CD14-positive monocyte (primary cell): ENCODE data around the gene SLC35A1. TPM values are rescaled to one million over a fixed set of nuclear protein-coding genes. Genes with fewer than 3 reads are reported as not detected.

Experiments
- DNase-seq, 3 donors: peaks; one replicate each; pipeline ENCODE4 v3.0.0-alpha.2; 2011 to 2022
- H2AFZ ChIP-seq: 2 replicates; pipeline ENCODE4 v1.6.0; 2012; ENCODE audit warnings: mild to moderate bottlenecking, low read depth, low read length, inconsistent platforms; ENCODE audit not compliant: insufficient read depth, poor library complexity, severe bottlenecking
- H3K27ac ChIP-seq, 2 donors: 1 replicate in 1 of 2; 2 replicates in 1 of 2; pipeline ENCODE4 v1.5.1; 2012 to 2013; ENCODE audit warnings: low read length in 2 of 2, control low read depth in 1 of 2, inconsistent platforms in 1 of 2, low read depth in 1 of 2, mild to moderate bottlenecking in 1 of 2
- H3K27me3 ChIP-seq, 2 donors: one replicate each; pipeline versions ENCODE4 v1.6.0 to v1.6.1; 2011 to 2013; ENCODE audit warnings: low read length in 2 of 2; ENCODE audit not compliant: control insufficient read depth in 2 of 2, insufficient read depth in 2 of 2
- H3K36me3 ChIP-seq, 2 donors: replicated peaks in 1 of 2; 1 replicate in 1 of 2; 2 replicates in 1 of 2; pipeline versions ENCODE4 v1.5.1 to v1.6.1; 2012 to 2013; ENCODE audit warnings: low read length in 2 of 2, control low read depth in 1 of 2, inconsistent platforms in 1 of 2, mild to moderate bottlenecking in 1 of 2; ENCODE audit not compliant: insufficient read depth in 2 of 2, control insufficient read depth in 1 of 2
- H3K4me1 ChIP-seq, 2 donors: 1 replicate in 1 of 2; 2 replicates in 1 of 2; pipeline versions ENCODE4 v1.5.1 to v1.6.1; 2012 to 2013; ENCODE audit warnings: low read length in 2 of 2, control low read depth in 1 of 2, inconsistent platforms in 1 of 2, mild to moderate bottlenecking in 1 of 2, moderate library complexity in 1 of 2; ENCODE audit not compliant: insufficient read depth in 2 of 2, control insufficient read depth in 1 of 2
- H3K4me2 ChIP-seq: replicated peaks from 2 replicates; pipeline ENCODE3; 2012; ENCODE audit warnings: low read length, moderate library complexity, mild to moderate bottlenecking; ENCODE audit not compliant: poor library complexity, severe bottlenecking; ENCODE audit errors: extremely low read depth
- H3K4me3 ChIP-seq, 3 experiments: fragments of 200-600 bp in 1 of 3; sonication (generic) in 1 of 3; replicated peaks in 1 of 3; 1 replicate in 2 of 3; 2 replicates in 1 of 3; pipeline ENCODE4 v1.5.1; 2011 to 2013; ENCODE audit warnings: low read length in 3 of 3, mild to moderate bottlenecking in 3 of 3, control low read depth in 2 of 3, low read depth in 2 of 3, inconsistent platforms in 1 of 3, moderate library complexity in 1 of 3
- H3K79me2 ChIP-seq: 2 replicates; pipeline ENCODE4 v1.6.0; 2012; ENCODE audit warnings: mild to moderate bottlenecking, control low read depth, inconsistent platforms, low read length, moderate library complexity; ENCODE audit not compliant: insufficient read depth
- H3K9ac ChIP-seq: 2 replicates; pipeline ENCODE4 v1.6.0; 2017; ENCODE audit warnings: low read length, mild to moderate bottlenecking; ENCODE audit not compliant: insufficient read depth, poor library complexity, severe bottlenecking
- H3K9me3 ChIP-seq, 2 donors: replicated peaks in 1 of 2; 1 replicate in 1 of 2; 2 replicates in 1 of 2; pipeline versions ENCODE4 v1.5.1 to v1.6.1; 2012 to 2013; ENCODE audit warnings: low read length in 2 of 2, control low read depth in 1 of 2; ENCODE audit not compliant: control insufficient read depth in 1 of 2, insufficient read depth in 1 of 2
- H4K20me1 ChIP-seq: 2 replicates; pipeline ENCODE4 v1.6.0; 2012; ENCODE audit warnings: mild to moderate bottlenecking, low read length, control low read depth, moderate library complexity; ENCODE audit not compliant: insufficient read depth
- H3K27ac Mint-ChIP-seq, 7 donors: one replicate each; pipeline ENCODE4 v1.8.0; 2020; ENCODE audit warnings: mild to moderate bottlenecking in 7 of 7, mixed read lengths in 7 of 7, moderate library complexity in 6 of 7, inconsistent platforms in 2 of 7
- H3K27me3 Mint-ChIP-seq, 3 donors: one replicate each; pipeline ENCODE4 v1.8.0; 2021 to 2022; ENCODE audit warnings: low read depth in 3 of 3, mild to moderate bottlenecking in 3 of 3, mixed read lengths in 3 of 3, moderate library complexity in 3 of 3, inconsistent platforms in 1 of 3
- H3K36me3 Mint-ChIP-seq, 2 donors: one replicate each; pipeline ENCODE4 v1.8.0; 2020; ENCODE audit warnings: mixed read lengths in 2 of 2, inconsistent platforms in 1 of 2, mild to moderate bottlenecking in 1 of 2
- H3K4me1 Mint-ChIP-seq: one replicate; pipeline ENCODE4 v1.8.0; 2020; ENCODE audit warnings: mild to moderate bottlenecking, mixed read lengths
- H3K4me3 Mint-ChIP-seq, 2 donors: one replicate each; pipeline ENCODE4 v1.8.0; 2020; ENCODE audit warnings: mild to moderate bottlenecking in 2 of 2, mixed read lengths in 2 of 2, moderate library complexity in 1 of 2
- H3K9me3 Mint-ChIP-seq, 7 donors: one replicate each; pipeline ENCODE4 v1.8.0; 2020 to 2022; ENCODE audit warnings: mixed read lengths in 7 of 7, mild to moderate bottlenecking in 6 of 7, moderate library complexity in 6 of 7, inconsistent platforms in 2 of 7
- CTCF ChIP-seq: fragments of 200-600 bp; IDR thresholded peaks from one replicate; pipeline ENCODE4 v1.8.0; 2022; ENCODE audit warnings: antibody characterized with exemption, mild to moderate bottlenecking
- WGBS: methylation state at CpG from one replicate; pipeline ENCODE4 v1.1.5; 2013; ENCODE audit warnings: missing lambda C conversion rate; ENCODE audit not compliant: insufficient coverage; 5-methylcytosine and 5-hydroxymethylcytosine counted together
- intact Hi-C, 2 donors: fragments of 100-400 bp; cut with micrococcal nuclease; formaldehyde crosslinking; loops; one replicate each; pipeline versions ENCODE4 v1.15.0 to v1.15.1; 2023
- polyA plus RNA-seq, 3 donors: library from polyadenylated mRNA; depleted of rRNA in 1 of 3; unstranded in 2 of 3; stranded (reverse) in 1 of 3; fragments of 300-500 nt in 2 of 3; fragments of >200 nt in 1 of 3; fragmentation: Illumina TruSeq in 2 of 3; gene quantifications; 1 replicate in 2 of 3; 2 replicates in 1 of 3; pipeline ENCODE4 v1.2.3, GENCODE V29; 2012 to 2021

SLC35A1 gene
- polyA plus RNA-seq, 3 donors, result 44.6 to 103 (median 90.6) TPM

- Mint-ChIP-seq H3K9me3 (peaks cover 0 to 2% (median 0%) of the 10 kb centered on the region in 7 donors), H3K36me3 (no peaks in the 10 kb centered on the region), H3K27ac (no peak overlapping the region), H3K27me3 (peaks cover 3 to 11% (median 5%) of the 10 kb centered on the region in 3 donors), H3K4me3 (no peak overlapping the region), H3K4me1 (no peaks in the 10 kb centered on the region)
- no peak for DNase-seq
- Histone ChIP-seq H4K20me1 (no peaks in the 10 kb centered on the region), H3K79me2 (no peaks in the 10 kb centered on the region), H3K4me3 (no peak overlapping the region), H3K4me2 (no peak overlapping the region), H3K36me3 (no peaks in the 10 kb centered on the region), H3K9me3 (no peaks in the 10 kb centered on the region), H3K27ac (no peak overlapping the region), H3K9ac (no peak overlapping the region), H3K27me3 (no peaks in the 10 kb centered on the region), H3K4me1 (no peaks in the 10 kb centered on the region), H2AFZ (no peak overlapping the region)
- intact Hi-C loops, result no loop called here
- 78% methylated on average over 1 of the region's 3 CpGs for WGBS
- TF ChIP-seq CTCF, result no peak
These were observed 42.3 kb upstream of the SLC35A1 start for GRCh38 chr6:87430499-87430898.

- Histone ChIP-seq H2AFZ (no peak overlapping the region), H3K4me3 (no peak overlapping the region), H3K36me3 (no peaks in the 10 kb centered on the region), H3K4me2 (no peak overlapping the region), H3K4me1 (no peaks in the 10 kb centered on the region), H3K79me2 (no peaks in the 10 kb centered on the region), H3K9me3 (no peaks in the 10 kb centered on the region), H3K27ac (no peak overlapping the region), H4K20me1 (no peaks in the 10 kb centered on the region), H3K27me3 (no peaks in the 10 kb centered on the region), H3K9ac (no peak overlapping the region)
- WGBS, result 93% methylated on average over 5 of the region's 5 CpGs
- H3K4me1 Mint-ChIP-seq, result no peaks in the 10 kb centered on the region
- no peak for TF ChIP-seq CTCF
- H3K27ac Mint-ChIP-seq, result no peak overlapping the region
- H3K27me3 Mint-ChIP-seq, result peaks cover 3 to 11% (median 5%) of the 10 kb centered on the region in 3 donors
- intact Hi-C loops, result no loop called here
- no peaks in the 10 kb centered on the region for H3K36me3 Mint-ChIP-seq
- H3K9me3 Mint-ChIP-seq, result peaks cover 0 to 2% (median 0%) of the 10 kb centered on the region in 7 donors
- DNase-seq, result no peak
- H3K4me3 Mint-ChIP-seq, result no peak overlapping the region
These were observed 41.5 kb upstream of the SLC35A1 start for GRCh38 chr6:87431263-87431662.
